DMS153 (cell line): ENCODE results near the gene ST7.

Source experiments
- DNase-seq: peaks from one replicate; lab custom pipeline; 2025; lab: John Stamatoyannopoulos, UW

The ST7 gene

DNA sequence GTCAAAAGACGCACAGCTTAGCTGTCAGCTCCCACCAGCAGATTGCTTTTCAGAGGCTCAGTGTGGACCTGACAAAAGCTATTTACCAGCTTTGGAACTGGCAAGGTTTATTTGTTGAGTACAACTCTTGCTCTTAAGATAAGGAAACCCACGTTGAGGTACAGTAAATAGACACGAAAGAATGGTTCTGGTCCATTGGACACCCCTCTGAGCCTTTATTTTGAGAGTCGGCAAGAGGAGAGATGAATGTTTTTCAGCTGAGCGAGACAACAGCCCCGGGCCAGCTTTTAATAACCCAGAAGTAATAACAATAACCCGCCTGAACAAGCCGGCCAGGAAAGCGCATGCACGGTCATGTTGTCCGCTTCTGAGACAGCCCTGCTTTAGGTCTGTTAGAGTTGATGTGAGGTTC, 320.5 kb downstream of the ST7 start:
- peak; percentile 54 for DNase-seq

DNA sequence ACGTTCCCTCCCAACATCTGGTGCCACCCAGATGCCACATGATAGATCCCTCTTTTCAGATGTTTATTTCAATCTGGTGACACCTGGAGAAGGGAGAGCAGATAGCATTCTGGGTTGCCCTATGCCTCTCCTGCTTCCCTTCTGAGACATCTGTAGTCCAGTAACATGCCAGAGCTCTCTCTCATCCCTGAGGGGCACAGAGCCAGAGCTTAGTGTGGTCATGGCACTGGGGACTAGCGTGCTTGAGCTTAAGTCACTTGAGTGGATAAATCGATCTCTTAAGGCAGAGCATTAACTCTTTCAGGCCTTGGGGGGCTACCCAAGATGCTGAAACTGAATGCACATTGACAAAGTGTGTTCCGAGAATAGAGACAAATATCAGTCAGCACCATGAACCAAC, 321.6 kb downstream of the ST7 start:
- no peak for DNase-seq

GRCh38 chr7:117277576-117277975, 324.3 kb downstream of the ST7 start:
- no peak for DNase-seq

GRCh38 chr7:117278040-117278439, 324.7 kb downstream of the ST7 start:
- DNase-seq: no peak

DNA sequence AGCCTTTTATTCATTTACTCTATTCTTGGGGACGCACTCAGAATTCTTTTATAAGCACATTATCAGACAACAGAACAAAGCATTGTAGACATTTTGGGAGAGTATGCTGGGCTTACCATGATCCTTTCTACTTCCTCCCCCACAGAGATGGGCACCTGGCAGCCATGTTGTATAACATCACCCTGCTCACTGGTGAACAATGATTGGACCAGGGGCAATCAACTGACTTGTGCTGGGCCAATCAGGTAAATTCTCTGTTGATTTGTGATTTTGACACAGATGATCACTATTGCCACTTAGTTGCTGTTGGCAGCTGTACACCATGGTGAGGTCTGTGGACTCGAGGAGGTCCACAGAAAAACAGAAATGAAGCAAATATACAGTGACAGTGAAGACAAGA, 325.9 kb downstream of the ST7 start:
- no peak for DNase-seq
